BE2C (cell line): Measurements from ENCODE around the gene MEIS3.

Source experiments
- DNase-seq: peaks from one replicate; pipeline ENCODE4 v3.0.0-alpha.2; 2020
- H3K27me3 ChIP-seq: fragments of 250-450 bp; sonication (Bioruptor Pico); 2 replicates; pipeline ENCODE4 v1.5.1; 2020; ENCODE audit warnings: mild to moderate bottlenecking
- H3K36me3 ChIP-seq: fragments of 250-450 bp; sonication (Bioruptor Pico); 2 replicates; pipeline ENCODE4 v1.5.1; 2020; ENCODE audit warnings: mild to moderate bottlenecking
- H3K4me1 ChIP-seq: fragments of 250-450 bp; sonication (Bioruptor Pico); 2 replicates; pipeline ENCODE4 v1.5.1; 2020
- H3K4me3 ChIP-seq: 2 replicates; pipeline ENCODE4 v1.5.1; 2011; ENCODE audit warnings: low read depth, low read length
- H3K9me3 ChIP-seq: fragments of 250-450 bp; sonication (Bioruptor Pico); 2 replicates; pipeline ENCODE4 v1.5.1; 2020
- TF ChIP-seq, protein P1 (sequence below): IDR thresholded peaks from 2 replicates; pipeline ENCODE4 v1.5.1; 2012; ENCODE audit warnings: mild to moderate bottlenecking, low read depth, low read length

Gene MEIS3

DNA sequence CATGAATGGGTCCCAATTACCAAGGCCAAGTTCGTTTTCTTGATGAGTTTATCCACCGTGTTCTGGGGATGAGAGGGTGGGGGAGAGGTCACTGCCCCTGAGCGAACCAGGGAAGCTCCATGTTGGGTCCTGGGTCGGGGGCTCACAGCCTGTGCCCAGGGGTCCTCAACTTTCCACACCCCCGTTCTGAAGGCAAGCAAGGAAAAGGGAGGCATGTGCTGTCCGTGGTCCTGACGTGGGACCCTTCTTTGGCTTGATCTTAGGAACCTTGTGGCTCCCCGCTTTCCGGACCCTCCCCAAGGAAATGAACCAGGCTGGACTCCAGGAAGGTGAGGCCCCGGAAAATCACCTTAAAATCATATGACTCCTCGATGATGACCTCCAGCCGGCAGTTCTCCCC is 18.2 kb upstream of the MEIS3 start:
- Histone ChIP-seq H3K36me3 (no peaks in the 10 kb centered on the region), H3K4me1 (no peaks in the 10 kb centered on the region), H3K9me3 (no peaks in the 10 kb centered on the region), H3K4me3 (no peak overlapping the region), H3K27me3 (no peaks in the 10 kb centered on the region)
- TF ChIP-seq, protein P1, sequence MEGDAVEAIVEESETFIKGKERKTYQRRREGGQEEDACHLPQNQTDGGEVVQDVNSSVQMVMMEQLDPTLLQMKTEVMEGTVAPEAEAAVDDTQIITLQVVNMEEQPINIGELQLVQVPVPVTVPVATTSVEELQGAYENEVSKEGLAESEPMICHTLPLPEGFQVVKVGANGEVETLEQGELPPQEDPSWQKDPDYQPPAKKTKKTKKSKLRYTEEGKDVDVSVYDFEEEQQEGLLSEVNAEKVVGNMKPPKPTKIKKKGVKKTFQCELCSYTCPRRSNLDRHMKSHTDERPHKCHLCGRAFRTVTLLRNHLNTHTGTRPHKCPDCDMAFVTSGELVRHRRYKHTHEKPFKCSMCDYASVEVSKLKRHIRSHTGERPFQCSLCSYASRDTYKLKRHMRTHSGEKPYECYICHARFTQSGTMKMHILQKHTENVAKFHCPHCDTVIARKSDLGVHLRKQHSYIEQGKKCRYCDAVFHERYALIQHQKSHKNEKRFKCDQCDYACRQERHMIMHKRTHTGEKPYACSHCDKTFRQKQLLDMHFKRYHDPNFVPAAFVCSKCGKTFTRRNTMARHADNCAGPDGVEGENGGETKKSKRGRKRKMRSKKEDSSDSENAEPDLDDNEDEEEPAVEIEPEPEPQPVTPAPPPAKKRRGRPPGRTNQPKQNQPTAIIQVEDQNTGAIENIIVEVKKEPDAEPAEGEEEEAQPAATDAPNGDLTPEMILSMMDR = no peak
- DNase-seq = no peak

DNA sequence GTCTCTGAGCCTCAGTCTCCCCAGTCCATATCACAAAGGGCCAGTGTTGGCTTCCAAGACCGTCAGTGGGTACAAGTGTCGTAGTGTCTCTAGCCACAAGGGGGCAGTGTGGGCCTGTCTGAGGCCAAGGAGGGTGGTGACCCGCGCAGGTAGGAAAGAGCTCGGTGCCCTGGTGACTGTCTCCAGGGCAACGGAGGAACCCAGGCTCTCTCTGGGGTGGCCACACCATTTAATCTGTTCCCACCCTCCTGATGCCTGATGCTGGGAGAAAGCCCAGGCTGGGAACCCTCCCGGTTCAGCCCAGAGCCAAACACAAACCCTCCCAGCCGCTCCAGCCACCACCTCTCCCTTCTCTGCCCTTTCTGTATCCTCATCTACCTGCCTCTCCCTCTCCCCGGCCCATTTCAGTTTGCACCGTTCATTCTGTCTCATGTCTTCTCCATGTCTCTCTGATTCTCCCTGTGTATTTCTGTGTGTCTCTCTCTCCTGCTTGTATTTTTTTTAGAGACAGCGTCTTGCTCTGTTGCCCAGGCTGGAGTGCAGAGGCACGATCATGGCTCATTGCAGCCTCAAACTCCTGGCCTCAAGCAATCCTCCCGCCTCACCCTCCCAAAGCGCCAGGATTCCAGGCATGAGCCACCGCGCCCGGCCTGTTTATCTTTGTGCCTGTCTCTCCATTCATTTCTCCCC is 17.5 kb upstream of the MEIS3 start:
- TF ChIP-seq, protein P1 = peak; percentile 90
- peak; percentile 88 for DNase-seq
- Histone ChIP-seq H3K36me3 (no peaks in the 10 kb centered on the region), H3K4me3 (no peak overlapping the region), H3K27me3 (no peaks in the 10 kb centered on the region), H3K4me1 (no peaks in the 10 kb centered on the region), H3K9me3 (no peaks in the 10 kb centered on the region)

DNA sequence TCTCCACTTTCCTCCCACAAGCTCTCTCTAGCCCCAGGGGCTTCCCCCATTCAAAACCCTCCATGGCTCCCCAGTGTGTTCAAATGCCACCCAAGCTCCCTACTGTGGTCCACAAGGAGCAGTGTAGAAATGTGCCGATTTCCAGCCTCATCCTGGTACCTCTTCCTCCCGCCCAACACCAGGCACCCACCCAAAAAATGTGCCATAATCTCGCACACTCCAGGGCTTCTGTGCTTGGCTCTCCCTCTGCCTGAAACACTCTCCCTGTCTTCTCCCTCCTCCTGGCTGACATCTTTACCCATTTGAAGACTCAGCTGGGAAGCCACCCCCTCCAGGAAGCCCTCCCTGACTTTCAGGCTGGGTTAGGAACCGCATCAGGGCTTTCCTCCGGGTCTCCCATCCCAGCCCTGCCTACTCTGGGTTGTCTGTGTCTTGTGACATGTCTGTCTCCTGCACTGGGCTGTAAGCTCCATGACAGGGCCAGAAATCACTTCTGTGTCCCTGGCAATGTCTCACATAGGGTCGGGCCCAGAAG is 16.6 kb upstream of the MEIS3 start:
- no peaks in the 10 kb centered on the region for H3K4me1 ChIP-seq
- no peaks in the 10 kb centered on the region for H3K9me3 ChIP-seq
- TF ChIP-seq, protein P1 = no peak
- no peaks in the 10 kb centered on the region for H3K36me3 ChIP-seq
- no peak for DNase-seq
- H3K4me3 ChIP-seq = no peak overlapping the region
- no peaks in the 10 kb centered on the region for H3K27me3 ChIP-seq

DNA sequence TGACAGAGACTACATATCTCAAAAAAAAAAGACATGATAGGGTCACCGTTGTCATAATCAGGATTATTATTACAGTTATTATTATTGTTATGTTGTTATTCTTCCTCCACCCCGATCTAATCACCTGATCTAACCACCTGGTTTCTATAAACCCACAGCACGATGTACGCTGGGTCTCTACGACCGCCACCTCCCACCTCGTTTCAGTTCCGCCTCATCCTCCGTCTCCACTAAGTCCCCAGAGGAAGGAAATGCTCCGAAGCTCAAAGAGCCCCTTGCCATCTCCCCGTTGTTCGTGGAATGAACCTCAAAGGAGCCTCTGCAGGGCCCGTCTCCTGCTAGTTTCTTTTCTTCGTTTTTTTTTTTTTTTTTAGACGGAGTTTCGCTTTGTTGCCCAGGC is 15.9 kb upstream of the MEIS3 start:
- H3K36me3 ChIP-seq = no peaks in the 10 kb centered on the region
- no peak overlapping the region for H3K4me3 ChIP-seq
- TF ChIP-seq, protein P1 = no peak
- H3K27me3 ChIP-seq = no peaks in the 10 kb centered on the region
- H3K4me1 ChIP-seq = no peaks in the 10 kb centered on the region
- no peak for DNase-seq
- H3K9me3 ChIP-seq = no peaks in the 10 kb centered on the region

DNA sequence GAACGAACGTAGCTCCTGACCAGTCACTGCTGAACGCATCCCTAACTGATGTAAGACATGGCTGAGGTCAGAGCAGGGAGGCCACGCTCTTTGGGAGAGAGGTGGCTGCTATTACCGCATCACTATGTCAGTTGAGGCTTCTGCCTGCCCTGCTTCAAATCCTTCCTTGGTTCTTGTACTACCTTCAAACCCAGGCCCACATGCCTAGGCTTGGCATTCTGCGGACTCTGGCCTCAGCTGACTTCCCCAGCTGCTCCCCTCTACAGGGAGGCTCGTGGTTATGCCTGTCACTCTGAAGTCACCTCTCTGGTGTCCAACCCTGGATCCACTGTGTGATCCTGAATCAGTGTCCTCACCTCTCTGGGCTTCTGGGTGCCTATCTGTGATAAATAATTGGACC is 14.8 kb upstream of the MEIS3 start:
- Histone ChIP-seq H3K36me3 (no peaks in the 10 kb centered on the region), H3K4me1 (no peaks in the 10 kb centered on the region), H3K4me3 (no peak overlapping the region), H3K9me3 (no peaks in the 10 kb centered on the region), H3K27me3 (no peaks in the 10 kb centered on the region)
- TF ChIP-seq, protein P1 = no peak
- no peak for DNase-seq

DNA sequence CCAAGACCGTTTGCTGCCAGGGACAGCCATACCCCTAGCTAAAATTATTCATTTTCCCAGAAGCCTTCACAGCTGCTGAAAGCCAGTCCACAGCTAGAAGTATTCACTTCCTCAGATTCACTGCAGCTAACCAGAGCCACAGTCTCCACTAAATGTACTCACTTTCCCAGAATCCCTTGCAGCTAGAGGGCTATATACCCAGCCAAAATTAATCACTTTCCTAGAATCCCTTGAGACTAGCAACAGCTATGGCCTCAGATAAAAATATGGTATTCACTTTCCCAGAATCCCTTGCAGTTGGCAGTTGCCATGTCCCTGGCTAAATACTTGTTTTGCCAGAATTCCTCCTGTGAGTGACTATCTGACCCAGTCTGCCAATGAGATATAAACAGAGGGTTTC is 13.8 kb upstream of the MEIS3 start:
- H3K27me3 ChIP-seq = no peaks in the 10 kb centered on the region
- TF ChIP-seq, protein P1 = no peak
- no peaks in the 10 kb centered on the region for H3K9me3 ChIP-seq
- H3K4me1 ChIP-seq = no peaks in the 10 kb centered on the region
- H3K36me3 ChIP-seq = no peaks in the 10 kb centered on the region
- H3K4me3 ChIP-seq = no peak overlapping the region
- DNase-seq = no peak
